SK-N-SH treated with all-trans-retinoic acid at 6 μM for 48 hours (cell line): ENCODE results near the gene PNPLA3.

Source experiments
- ATAC-seq: fragments of 200-7000 bp; cut with Tn5 transposase; 3 replicates; pipeline ENCODE4 v1.9.1; 2020; ENCODE audit warnings: mild to moderate bottlenecking, moderate library complexity
- ARNTL ChIP-seq: fragments of 450-650 bp; formaldehyde crosslinking; IDR thresholded peaks from 2 replicates; pipeline ENCODE4 v1.5.0; 2020; ENCODE audit warnings: low read depth, mild to moderate bottlenecking, moderate library complexity, borderline replicate concordance
- BACH2 ChIP-seq: fragments of 250-450 bp; sonication (Bioruptor Pico); IDR thresholded peaks from 2 replicates; pipeline ENCODE4 v1.9.0; 2021; ENCODE audit warnings: mild to moderate bottlenecking, borderline replicate concordance
- CREB5 ChIP-seq: fragments of 250-450 bp; sonication (Bioruptor Pico); IDR thresholded peaks from 2 replicates; pipeline ENCODE4 v1.5.1; 2020; ENCODE audit warnings: low read depth, mild to moderate bottlenecking, moderate library complexity
- CSDC2 ChIP-seq: fragments of 250-450 bp; sonication (Bioruptor Pico); IDR thresholded peaks from 2 replicates; pipeline ENCODE4 v1.5.0; 2020; ENCODE audit warnings: mild to moderate bottlenecking, moderate library complexity
- CSRNP3 ChIP-seq: fragments of 250-450 bp; sonication (Bioruptor Pico); IDR thresholded peaks from 2 replicates; pipeline ENCODE4 v1.5.1; 2021; ENCODE audit warnings: mild to moderate bottlenecking, moderate library complexity
- ESRRG ChIP-seq: fragments of 250-450 bp; sonication (Bioruptor Pico); IDR thresholded peaks from 2 replicates; pipeline ENCODE4 v1.6.1; 2021; ENCODE audit warnings: mild to moderate bottlenecking
- GLIS3 ChIP-seq: fragments of 250-450 bp; sonication (Bioruptor Pico); IDR thresholded peaks from 2 replicates; pipeline ENCODE4 v1.5.0; 2020; ENCODE audit warnings: mild to moderate bottlenecking, moderate library complexity
- ISL1 ChIP-seq: fragments of 250-450 bp; sonication (Bioruptor Pico); IDR thresholded peaks from 2 replicates; pipeline ENCODE4 v2.1.2; 2022; ENCODE audit warnings: mild to moderate bottlenecking, moderate library complexity
- OSR1 ChIP-seq: fragments of 250-450 bp; sonication (Bioruptor Pico); IDR thresholded peaks from 2 replicates; pipeline ENCODE4 v1.8.0; 2022; ENCODE audit warnings: moderate library complexity, mild to moderate bottlenecking, inconsistent platforms
- POU6F1 ChIP-seq: fragments of 250-450 bp; sonication (Bioruptor Pico); IDR thresholded peaks from 2 replicates; pipeline ENCODE4 v1.8.0; 2021; ENCODE audit warnings: low read depth, mild to moderate bottlenecking, moderate library complexity, borderline replicate concordance
- PPARA ChIP-seq: fragments of 250-450 bp; sonication (Bioruptor Pico); IDR thresholded peaks from 2 replicates; pipeline ENCODE4 v1.5.0; 2020; ENCODE audit warnings: mild to moderate bottlenecking, borderline replicate concordance
- SNAI2 ChIP-seq: fragments of 250-450 bp; sonication (Bioruptor Pico); IDR thresholded peaks from 2 replicates; pipeline ENCODE4 v1.5.0; 2020; ENCODE audit warnings: mild to moderate bottlenecking, moderate library complexity
- TOX ChIP-seq: fragments of 250-450 bp; sonication (Bioruptor Pico); IDR thresholded peaks from 2 replicates; pipeline ENCODE4 v1.8.0; 2021; ENCODE audit warnings: mild to moderate bottlenecking, moderate library complexity, borderline replicate concordance
- TSHZ2 ChIP-seq: fragments of 250-450 bp; sonication (Bioruptor Pico); IDR thresholded peaks from 2 replicates; pipeline ENCODE4 v1.5.0; 2020; ENCODE audit warnings: mild to moderate bottlenecking, moderate library complexity
- ZFP3 ChIP-seq: fragments of 250-450 bp; sonication (Bioruptor Pico); IDR thresholded peaks from 2 replicates; pipeline ENCODE4 v1.5.0; 2020; ENCODE audit warnings: mild to moderate bottlenecking, moderate library complexity
- ZNF565 ChIP-seq: fragments of 450-650 bp; formaldehyde crosslinking; conservative IDR thresholded peaks from 2 replicates; pipeline ENCODE4 v1.5.0; 2020; ENCODE audit warnings: low read depth, mild to moderate bottlenecking, moderate library complexity
- ZNF70 ChIP-seq: fragments of 450-650 bp; formaldehyde crosslinking; IDR thresholded peaks from 2 replicates; pipeline ENCODE4 v1.5.0; 2020; ENCODE audit warnings: mild to moderate bottlenecking, moderate library complexity
- ZNF8 ChIP-seq: fragments of 450-650 bp; formaldehyde crosslinking; IDR thresholded peaks from 2 replicates; pipeline ENCODE4 v1.5.0; 2020; ENCODE audit warnings: mild to moderate bottlenecking, moderate library complexity
- TF ChIP-seq, protein P1 (sequence below): fragments of 250-450 bp; sonication (Bioruptor Pico); IDR thresholded peaks from 2 replicates; pipeline ENCODE4 v1.8.0; 2020; ENCODE audit warnings: mild to moderate bottlenecking, moderate library complexity, borderline replicate concordance

The PNPLA3 gene

GRCh38 chr22:43880541-43880991 lies 43.0 kb upstream of the PNPLA3 start:
- ATAC-seq = no peak
- TF ChIP-seq POU6F1 (CRISPR knock-in tag) (no peak), CREB5 (CRISPR knock-in tag) (no peak), BACH2 (CRISPR knock-in tag) (no peak), ESRRG (no peak), ZNF8 (CRISPR knock-in tag) (no peak), ZFP3 (CRISPR knock-in tag) (no peak), ZNF70 (no peak), ARNTL (CRISPR knock-in tag) (no peak), CSDC2 (no peak), ZNF565 (CRISPR knock-in tag) (no peak), ISL1 (CRISPR knock-in tag) (no peak), PPARA (CRISPR knock-in tag) (no peak), OSR1 (no peak), CSRNP3 (no peak), TSHZ2 (no peak), TOX (no peak)
- TF ChIP-seq, protein P1, sequence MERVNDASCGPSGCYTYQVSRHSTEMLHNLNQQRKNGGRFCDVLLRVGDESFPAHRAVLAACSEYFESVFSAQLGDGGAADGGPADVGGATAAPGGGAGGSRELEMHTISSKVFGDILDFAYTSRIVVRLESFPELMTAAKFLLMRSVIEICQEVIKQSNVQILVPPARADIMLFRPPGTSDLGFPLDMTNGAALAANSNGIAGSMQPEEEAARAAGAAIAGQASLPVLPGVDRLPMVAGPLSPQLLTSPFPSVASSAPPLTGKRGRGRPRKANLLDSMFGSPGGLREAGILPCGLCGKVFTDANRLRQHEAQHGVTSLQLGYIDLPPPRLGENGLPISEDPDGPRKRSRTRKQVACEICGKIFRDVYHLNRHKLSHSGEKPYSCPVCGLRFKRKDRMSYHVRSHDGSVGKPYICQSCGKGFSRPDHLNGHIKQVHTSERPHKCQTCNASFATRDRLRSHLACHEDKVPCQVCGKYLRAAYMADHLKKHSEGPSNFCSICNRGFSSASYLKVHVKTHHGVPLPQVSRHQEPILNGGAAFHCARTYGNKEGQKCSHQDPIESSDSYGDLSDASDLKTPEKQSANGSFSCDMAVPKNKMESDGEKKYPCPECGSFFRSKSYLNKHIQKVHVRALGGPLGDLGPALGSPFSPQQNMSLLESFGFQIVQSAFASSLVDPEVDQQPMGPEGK (CRISPR knock-in tag) = no peak

- TF ChIP-seq GLIS3 (CRISPR knock-in tag) (no peak), ISL1 (CRISPR knock-in tag) (no peak), PPARA (CRISPR knock-in tag) (no peak), ZNF8 (CRISPR knock-in tag) (no peak), CREB5 (CRISPR knock-in tag) (no peak), ZFP3 (CRISPR knock-in tag) (no peak), CSDC2 (no peak), TOX (no peak), ESRRG (no peak), SNAI2 (CRISPR knock-in tag) (no peak), OSR1 (no peak), CSRNP3 (no peak), POU6F1 (CRISPR knock-in tag) (no peak)
- ATAC-seq = no peak
These were observed 42.2 kb upstream of the PNPLA3 start for GRCh38 chr22:43881091-43882061.
